Measurements from ENCODE around the gene PHF2. TPM values are rescaled to one million over a fixed set of nuclear protein-coding genes. Genes with fewer than 3 reads are reported as not detected.

PHF2 gene
- total RNA-seq, 1 donor from 2014 or later: 27.4 TPM

DNA sequence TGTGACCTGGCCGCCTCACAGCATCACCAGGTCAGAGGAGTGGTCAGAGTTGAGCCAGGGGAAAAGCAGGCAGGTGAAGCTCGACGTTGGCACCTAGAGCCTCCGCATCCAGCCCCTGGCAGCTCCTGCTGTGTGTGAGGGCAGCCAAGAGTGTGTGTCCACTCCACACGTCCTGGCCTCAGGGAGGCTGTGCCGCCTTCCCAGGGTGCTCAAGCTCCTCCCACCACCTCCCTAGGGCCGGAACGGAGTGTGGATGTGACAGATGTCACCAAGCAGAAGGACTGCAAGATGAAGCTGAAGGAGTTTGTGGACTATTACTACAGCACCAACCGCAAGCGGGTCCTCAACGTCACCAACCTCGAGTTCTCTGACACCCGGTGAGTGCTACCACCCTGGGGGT lies 72.5 kb downstream of the PHF2 start:
- DNase-seq: no peak
- Histone ChIP-seq H3K36me3 (peaks cover 86% of the 10 kb centered on the region), H3K4me1 (peaks cover 7% of the 10 kb centered on the region), H3K27me3 (ENCODE audit: low read depth) (no peaks in the 10 kb centered on the region), H3K27ac (replicated peaks) (no peak overlapping the region), H3K4me3 (no peak overlapping the region), H3K9me3 (replicated peaks) (no peaks in the 10 kb centered on the region)
- intact Hi-C loops (cut with micrococcal nuclease): no loop called here
- TF ChIP-seq, protein P1, sequence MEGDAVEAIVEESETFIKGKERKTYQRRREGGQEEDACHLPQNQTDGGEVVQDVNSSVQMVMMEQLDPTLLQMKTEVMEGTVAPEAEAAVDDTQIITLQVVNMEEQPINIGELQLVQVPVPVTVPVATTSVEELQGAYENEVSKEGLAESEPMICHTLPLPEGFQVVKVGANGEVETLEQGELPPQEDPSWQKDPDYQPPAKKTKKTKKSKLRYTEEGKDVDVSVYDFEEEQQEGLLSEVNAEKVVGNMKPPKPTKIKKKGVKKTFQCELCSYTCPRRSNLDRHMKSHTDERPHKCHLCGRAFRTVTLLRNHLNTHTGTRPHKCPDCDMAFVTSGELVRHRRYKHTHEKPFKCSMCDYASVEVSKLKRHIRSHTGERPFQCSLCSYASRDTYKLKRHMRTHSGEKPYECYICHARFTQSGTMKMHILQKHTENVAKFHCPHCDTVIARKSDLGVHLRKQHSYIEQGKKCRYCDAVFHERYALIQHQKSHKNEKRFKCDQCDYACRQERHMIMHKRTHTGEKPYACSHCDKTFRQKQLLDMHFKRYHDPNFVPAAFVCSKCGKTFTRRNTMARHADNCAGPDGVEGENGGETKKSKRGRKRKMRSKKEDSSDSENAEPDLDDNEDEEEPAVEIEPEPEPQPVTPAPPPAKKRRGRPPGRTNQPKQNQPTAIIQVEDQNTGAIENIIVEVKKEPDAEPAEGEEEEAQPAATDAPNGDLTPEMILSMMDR (IDR thresholded peaks at IDR 0.05; ENCODE audit: borderline replicate concordance): no peak

DNA sequence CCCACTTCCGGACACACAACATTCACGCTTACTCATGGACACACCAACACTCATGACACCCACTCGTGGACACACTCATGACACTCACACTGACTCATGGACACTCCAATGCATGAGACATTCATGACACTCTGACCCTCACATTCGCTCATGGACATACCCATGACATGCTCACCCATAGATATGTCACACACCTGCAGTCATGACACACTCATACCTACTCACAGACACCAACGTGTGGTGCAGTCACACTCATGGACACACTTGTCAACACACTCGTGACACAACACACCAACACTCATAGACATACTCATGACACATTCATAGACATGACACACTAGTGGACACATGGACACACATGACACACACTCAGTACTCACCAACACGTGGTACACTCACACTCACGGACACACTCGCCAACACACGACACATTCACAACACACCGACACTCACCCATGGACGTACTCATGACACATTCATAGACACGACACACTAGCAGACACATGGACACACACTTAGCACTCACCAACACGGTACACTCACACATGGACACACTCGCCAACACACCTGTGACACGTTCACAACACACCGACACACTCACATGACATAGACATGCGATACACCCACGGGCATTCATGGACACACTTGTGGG lies 73.4 kb downstream of the PHF2 start:
- intact Hi-C loops (cut with micrococcal nuclease): no loop called here
- TF ChIP-seq, protein P1 (IDR thresholded peaks at IDR 0.05; ENCODE audit: borderline replicate concordance): no peak
- H3K27ac ChIP-seq (replicated peaks): no peak overlapping the region
- H3K9me3 ChIP-seq (replicated peaks): no peaks in the 10 kb centered on the region
- H3K4me3 ChIP-seq: no peak overlapping the region
- H3K4me1 ChIP-seq: peaks cover 7% of the 10 kb centered on the region
- DNase-seq: peak; percentile 2
- H3K36me3 ChIP-seq: peaks cover 86% of the 10 kb centered on the region
- no peaks in the 10 kb centered on the region for H3K27me3 ChIP-seq (ENCODE audit: low read depth)

DNA sequence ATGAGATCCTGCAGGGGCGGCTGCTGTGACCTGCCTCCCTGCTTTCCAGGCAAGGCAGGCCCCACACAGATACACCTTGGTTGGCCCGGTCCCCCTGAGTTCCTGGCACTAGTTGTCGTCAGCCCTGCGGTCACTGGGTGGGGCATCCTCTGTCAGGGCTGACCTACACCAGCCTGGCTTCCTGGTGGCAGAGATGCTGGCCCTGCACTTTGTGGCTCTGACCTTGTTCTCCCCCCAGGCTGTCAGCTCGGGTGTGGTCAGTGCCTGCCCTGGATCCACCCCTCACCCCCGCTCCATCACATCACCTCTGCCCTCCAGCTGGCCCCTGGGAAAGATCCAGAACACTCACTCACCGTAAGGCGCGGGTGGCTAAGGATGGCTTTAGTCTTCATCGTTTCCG lies 74.1 kb downstream of the PHF2 start:
- Histone ChIP-seq H3K27ac (replicated peaks) (no peak overlapping the region), H3K36me3 (peaks cover 85% of the 10 kb centered on the region), H3K27me3 (ENCODE audit: low read depth) (no peaks in the 10 kb centered on the region), H3K4me3 (no peak overlapping the region), H3K4me1 (peaks cover 7% of the 10 kb centered on the region), H3K9me3 (replicated peaks) (no peaks in the 10 kb centered on the region)
- peak; percentile 12 for DNase-seq
- TF ChIP-seq, protein P1 (IDR thresholded peaks at IDR 0.05; ENCODE audit: borderline replicate concordance): no peak
- intact Hi-C loops (cut with micrococcal nuclease): no loop called here

DNA sequence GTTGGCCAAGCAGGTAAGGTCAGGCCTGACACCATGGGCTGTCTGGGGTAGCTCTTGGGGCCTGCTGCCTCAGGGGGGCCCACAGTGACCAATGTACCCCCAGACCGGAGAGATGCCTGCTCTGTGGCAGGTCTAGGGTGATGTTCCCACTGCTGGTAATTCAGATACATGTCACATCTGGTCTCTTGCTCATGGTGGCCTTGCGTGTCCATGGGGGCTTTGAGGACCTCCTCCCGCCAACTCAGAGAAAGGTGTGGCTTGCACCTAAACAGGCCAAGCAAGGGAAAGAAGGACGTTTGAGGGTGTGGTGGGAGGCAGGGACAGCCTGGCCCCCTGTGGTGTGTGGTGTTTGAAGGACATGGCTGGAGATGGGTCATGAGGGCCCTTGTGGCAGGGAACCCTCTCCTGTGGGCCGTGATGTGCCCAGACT lies 75.2 kb downstream of the PHF2 start:
- H3K4me3 ChIP-seq: no peak overlapping the region
- no peak overlapping the region for H3K27ac ChIP-seq (replicated peaks)
- intact Hi-C loops (cut with micrococcal nuclease): no loop called here
- TF ChIP-seq, protein P1 (IDR thresholded peaks at IDR 0.05; ENCODE audit: borderline replicate concordance): no peak
- H3K36me3 ChIP-seq: peaks cover 85% of the 10 kb centered on the region
- H3K9me3 ChIP-seq (replicated peaks): no peaks in the 10 kb centered on the region
- peak; percentile 7 for DNase-seq
- peaks cover 7% of the 10 kb centered on the region for H3K4me1 ChIP-seq
- H3K27me3 ChIP-seq (ENCODE audit: low read depth): no peaks in the 10 kb centered on the region

DNA sequence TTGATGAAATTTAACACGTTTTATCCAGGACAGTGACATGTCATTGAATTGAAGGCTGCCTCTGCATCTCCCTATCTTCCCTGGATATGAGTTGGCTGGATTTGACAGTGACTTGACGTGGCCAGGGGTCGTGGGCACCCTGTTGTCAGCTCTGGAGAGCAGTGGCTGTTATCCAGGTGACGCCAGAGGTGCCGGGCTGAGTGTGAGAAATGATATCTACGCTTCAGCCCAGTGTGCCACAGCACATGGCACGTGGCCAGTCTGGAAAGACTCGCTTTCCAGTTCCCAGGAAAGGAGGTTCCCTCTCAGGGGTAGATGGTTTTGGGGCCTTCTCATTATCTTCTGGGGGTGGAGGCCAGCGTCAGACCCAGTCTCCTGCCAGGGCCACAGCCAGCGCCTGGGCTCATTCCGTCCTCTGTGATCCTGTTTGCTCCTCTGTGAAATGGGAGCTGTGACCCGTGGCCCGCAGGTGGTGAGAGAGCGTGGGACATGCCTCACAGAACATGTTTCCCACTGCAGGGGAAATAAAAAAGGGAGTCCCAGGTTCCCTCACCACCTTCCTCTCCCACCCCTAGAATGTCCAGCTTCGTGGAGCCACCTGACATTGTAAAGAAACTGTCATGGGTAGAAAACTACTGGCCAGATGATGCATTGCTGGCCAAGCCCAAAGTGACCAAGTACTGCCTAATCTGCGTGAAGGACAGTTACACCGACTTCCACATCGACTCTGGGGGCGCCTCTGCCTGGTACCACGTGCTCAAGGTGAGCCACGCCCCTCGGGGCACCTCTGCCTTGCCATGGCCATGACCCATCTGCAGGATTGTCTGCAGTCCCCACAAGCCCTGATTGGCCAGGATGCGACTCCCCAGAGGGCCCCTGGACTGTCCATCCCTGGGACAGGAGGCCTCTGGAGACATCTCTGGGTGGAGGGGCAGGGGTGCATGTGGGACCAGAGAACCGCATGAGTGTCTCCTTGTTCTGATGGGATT lies 76.5 kb downstream of the PHF2 start:
- no peak overlapping the region for H3K27ac ChIP-seq (replicated peaks)
- no peak overlapping the region for H3K4me3 ChIP-seq
- H3K4me1 ChIP-seq: peaks cover 7% of the 10 kb centered on the region
- TF ChIP-seq, protein P1 (IDR thresholded peaks at IDR 0.05; ENCODE audit: borderline replicate concordance): no peak
- H3K9me3 ChIP-seq (replicated peaks): no peaks in the 10 kb centered on the region
- DNase-seq: peak; percentile 18
- no peaks in the 10 kb centered on the region for H3K27me3 ChIP-seq (ENCODE audit: low read depth)
- peaks cover 93% of the 10 kb centered on the region for H3K36me3 ChIP-seq
- intact Hi-C loops (cut with micrococcal nuclease): no loop called here

All from left ventricle myocardium inferior (tissue), 1 donor.